Thoracic aorta endothelial cell (primary cell): Measurements from ENCODE around the gene ANKRD34C. TPM values are rescaled to one million over a fixed set of nuclear protein-coding genes. Genes with fewer than 3 reads are reported as not detected.

Experiments used
- total RNA-seq: library from RNA; depleted of rRNA; stranded (reverse); fragments of >200 nt; gene quantifications from 2 replicates; pipeline ENCODE4 v1.2.3, GENCODE V29; 2012

ANKRD34C gene
- not detected in 2 replicates for total RNA-seq

GRCh38 chr15:79282371-79283251 is at the start of gene ANKRD34C:
Gene ANKRD34C, plus strand, starts transcription at chr15:79282722. Its CDS starts 10,563 bp downstream, at chr15:79293285.

GRCh38 chr15:79310985-79311900 is 28.7 kb downstream of the ANKRD34C start, which contains the start of gene TMED3:
Gene TMED3, plus strand, starts transcription at chr15:79311112. Its CDS starts 138 bp downstream, at chr15:79311250.

Other genes starting within 250 kb of the ANKRD34C start
- gene RASGRF1, start 191.9 kb upstream of the ANKRD34C start, total RNA-seq = not detected in 2 replicates
- 111 and 126 TPM in 2 replicates for gene TMED3, start 28.4 kb downstream of the ANKRD34C start, total RNA-seq
- gene MINAR1, start 149.6 kb downstream of the ANKRD34C start, total RNA-seq = 1.1 and 1.4 TPM in 2 replicates